ENCODE measurements around the gene SMIM32. TPM values are rescaled to one million over a fixed set of nuclear protein-coding genes. Genes with fewer than 3 reads are reported as not detected.

Gene SMIM32
- total RNA-seq, 2 donors from 2014 or later: 0.15 to 0.20 TPM

DNA sequence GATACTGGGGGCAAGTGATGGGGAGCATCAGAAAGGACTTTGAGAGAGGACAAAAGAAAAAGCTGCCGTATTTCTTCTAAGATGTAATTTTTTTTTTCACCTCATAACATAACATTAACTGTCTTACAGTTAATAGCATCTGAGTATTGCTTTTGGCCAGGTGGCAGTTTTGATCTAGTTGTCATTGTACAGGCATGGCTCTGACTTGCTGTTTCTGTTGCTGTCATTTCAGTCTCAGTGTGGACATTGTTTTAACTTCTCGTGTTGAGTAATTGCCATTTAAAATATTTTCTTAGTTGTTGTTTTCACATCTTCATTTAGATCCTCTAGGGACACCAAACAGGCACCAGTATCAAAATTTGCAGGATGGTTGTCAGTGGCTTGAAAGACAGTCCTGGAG is 47.9 kb downstream of the SMIM32 start:
- no peaks in the 10 kb centered on the region for H3K36me3 Mint-ChIP-seq (ENCODE audit: low read depth)
- no peak overlapping the region for H3K4me3 ChIP-seq (ENCODE audit: low read length)
- no peaks in the 10 kb centered on the region for H3K27me3 Mint-ChIP-seq (ENCODE audit: insufficient read depth)
- no peak for DNase-seq
- no peaks in the 10 kb centered on the region for H3K9me3 ChIP-seq (ENCODE audit: control insufficient read depth, low read length)
- H3K9me3 Mint-ChIP-seq: no peaks in the 10 kb centered on the region
- no peak overlapping the region for H3K27ac Mint-ChIP-seq
- no peak overlapping the region for H3K27ac ChIP-seq (ENCODE audit: low read depth, low read length)
- peaks cover 15% of the 10 kb centered on the region for H3K4me1 Mint-ChIP-seq
- WGBS, 2 experiments (ENCODE audit: insufficient coverage in 1 of 2, insufficient read length in 1 of 2): 79 to 86% methylated on average over 1 to 2 of the region's 2 CpGs
- peaks cover 13% of the 10 kb centered on the region for H3K36me3 ChIP-seq (ENCODE audit: control insufficient read depth, insufficient read depth, low read length)
- no peaks in the 10 kb centered on the region for H3K4me1 ChIP-seq (ENCODE audit: control insufficient read depth, insufficient read depth, low read length)
- no peaks in the 10 kb centered on the region for H3K27me3 ChIP-seq (ENCODE audit: control insufficient read depth, insufficient read depth, low read length, poor library complexity, severe bottlenecking)
- H3K4me3 Mint-ChIP-seq: no peak overlapping the region
- TF ChIP-seq, protein P1, sequence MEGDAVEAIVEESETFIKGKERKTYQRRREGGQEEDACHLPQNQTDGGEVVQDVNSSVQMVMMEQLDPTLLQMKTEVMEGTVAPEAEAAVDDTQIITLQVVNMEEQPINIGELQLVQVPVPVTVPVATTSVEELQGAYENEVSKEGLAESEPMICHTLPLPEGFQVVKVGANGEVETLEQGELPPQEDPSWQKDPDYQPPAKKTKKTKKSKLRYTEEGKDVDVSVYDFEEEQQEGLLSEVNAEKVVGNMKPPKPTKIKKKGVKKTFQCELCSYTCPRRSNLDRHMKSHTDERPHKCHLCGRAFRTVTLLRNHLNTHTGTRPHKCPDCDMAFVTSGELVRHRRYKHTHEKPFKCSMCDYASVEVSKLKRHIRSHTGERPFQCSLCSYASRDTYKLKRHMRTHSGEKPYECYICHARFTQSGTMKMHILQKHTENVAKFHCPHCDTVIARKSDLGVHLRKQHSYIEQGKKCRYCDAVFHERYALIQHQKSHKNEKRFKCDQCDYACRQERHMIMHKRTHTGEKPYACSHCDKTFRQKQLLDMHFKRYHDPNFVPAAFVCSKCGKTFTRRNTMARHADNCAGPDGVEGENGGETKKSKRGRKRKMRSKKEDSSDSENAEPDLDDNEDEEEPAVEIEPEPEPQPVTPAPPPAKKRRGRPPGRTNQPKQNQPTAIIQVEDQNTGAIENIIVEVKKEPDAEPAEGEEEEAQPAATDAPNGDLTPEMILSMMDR (conservative IDR thresholded peaks at IDR 0.05): no peak
- no peak overlapping the region for H3K9ac ChIP-seq (ENCODE audit: extremely low read depth, low read length, poor library complexity, severe bottlenecking)

DNA sequence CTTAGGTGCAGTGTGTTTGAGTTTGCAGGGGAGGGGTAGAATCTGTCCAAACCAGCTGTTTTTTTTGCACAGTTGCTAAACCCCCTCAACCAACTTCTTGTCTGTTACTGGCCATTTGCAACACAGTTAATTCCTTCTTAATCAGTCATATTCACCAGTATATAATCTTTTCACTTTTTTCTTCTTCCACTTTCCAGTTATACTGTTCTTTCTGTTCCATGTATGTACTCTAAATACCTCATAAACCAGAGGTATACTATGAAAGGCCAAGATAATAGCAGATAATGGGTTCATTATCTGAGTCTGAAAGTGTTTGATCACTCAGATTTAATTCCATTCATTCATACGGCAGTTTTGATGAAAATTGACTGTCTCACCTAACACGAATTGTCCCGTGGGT is 49.2 kb downstream of the SMIM32 start:
- Mint-ChIP-seq H3K4me1 (peaks cover 11% of the 10 kb centered on the region), H3K4me3 (no peak overlapping the region), H3K27ac (no peak overlapping the region), H3K9me3 (no peaks in the 10 kb centered on the region), H3K27me3 (ENCODE audit: insufficient read depth) (no peaks in the 10 kb centered on the region), H3K36me3 (ENCODE audit: low read depth) (no peaks in the 10 kb centered on the region)
- no peaks in the 10 kb centered on the region for H3K27me3 ChIP-seq (ENCODE audit: control insufficient read depth, insufficient read depth, low read length, poor library complexity, severe bottlenecking)
- no peak overlapping the region for H3K27ac ChIP-seq (ENCODE audit: low read depth, low read length)
- peaks cover 2% of the 10 kb centered on the region for H3K4me1 ChIP-seq (ENCODE audit: control insufficient read depth, insufficient read depth, low read length)
- H3K4me3 ChIP-seq (ENCODE audit: low read length): no peak overlapping the region
- 94 to 100% methylated on average over 3 of the region's 3 CpGs for WGBS, 2 experiments (ENCODE audit: insufficient coverage in 1 of 2, insufficient read length in 1 of 2)
- H3K36me3 ChIP-seq (ENCODE audit: control insufficient read depth, insufficient read depth, low read length): peaks cover 6% of the 10 kb centered on the region
- H3K9ac ChIP-seq (ENCODE audit: extremely low read depth, low read length, poor library complexity, severe bottlenecking): no peak overlapping the region
- TF ChIP-seq, protein P1 (conservative IDR thresholded peaks at IDR 0.05): no peak
- no peak for DNase-seq
- H3K9me3 ChIP-seq (ENCODE audit: control insufficient read depth, low read length): no peaks in the 10 kb centered on the region

DNA sequence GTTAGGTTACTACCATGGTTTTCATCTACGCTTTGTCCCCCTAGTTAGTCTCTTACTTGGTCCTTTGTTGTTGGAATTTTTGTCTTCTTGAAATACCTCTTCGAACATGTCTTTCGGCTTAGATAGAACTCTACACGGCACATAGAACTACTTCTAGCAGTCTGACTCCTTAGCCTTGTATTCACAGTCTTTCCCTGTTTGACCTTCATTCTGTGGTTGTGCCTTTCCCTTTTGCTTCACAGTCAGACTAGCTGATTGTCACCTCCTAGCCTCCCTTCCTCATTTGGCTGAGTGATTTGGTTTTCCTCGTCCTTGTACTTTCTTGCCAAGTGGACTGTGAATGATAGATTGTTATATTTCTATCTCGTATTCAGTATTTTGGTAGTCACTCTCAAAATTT is 49.6 kb downstream of the SMIM32 start:
- no peak overlapping the region for H3K9ac ChIP-seq (ENCODE audit: extremely low read depth, low read length, poor library complexity, severe bottlenecking)
- no peaks in the 10 kb centered on the region for H3K9me3 Mint-ChIP-seq
- H3K36me3 ChIP-seq (ENCODE audit: control insufficient read depth, insufficient read depth, low read length): peaks cover 1% of the 10 kb centered on the region
- no peak overlapping the region for H3K27ac Mint-ChIP-seq
- H3K4me1 Mint-ChIP-seq: peaks cover 14% of the 10 kb centered on the region
- H3K4me3 Mint-ChIP-seq: no peak overlapping the region
- 91 to 100% methylated on average over 4 to 6 of the region's 6 CpGs for whole genome bisulfite sequencing, 2 experiments (ENCODE audit: insufficient coverage in 1 of 2, insufficient read length in 1 of 2)
- DNase-seq: no peak
- no peak overlapping the region for H3K4me3 ChIP-seq (ENCODE audit: low read length)
- H3K27me3 Mint-ChIP-seq (ENCODE audit: insufficient read depth): no peaks in the 10 kb centered on the region
- H3K4me1 ChIP-seq (ENCODE audit: control insufficient read depth, insufficient read depth, low read length): peaks cover 2% of the 10 kb centered on the region
- no peak overlapping the region for H3K27ac ChIP-seq (ENCODE audit: low read depth, low read length)
- no peaks in the 10 kb centered on the region for H3K9me3 ChIP-seq (ENCODE audit: control insufficient read depth, low read length)
- TF ChIP-seq, protein P1 (conservative IDR thresholded peaks at IDR 0.05): no peak
- no peaks in the 10 kb centered on the region for H3K36me3 Mint-ChIP-seq (ENCODE audit: low read depth)
- H3K27me3 ChIP-seq (ENCODE audit: control insufficient read depth, insufficient read depth, low read length, poor library complexity, severe bottlenecking): no peaks in the 10 kb centered on the region
